Mesendoderm (in vitro differentiated cells): ENCODE results near the gene GINS2.

Source experiments
- DNase-seq: peaks from one replicate; pipeline ENCODE4 v3.0.0; 2013
- H2AK5ac ChIP-seq: 2 replicates; pipeline ENCODE4 v1.6.1; 2013; ENCODE audit warnings: low read length, inconsistent platforms
- H2BK120ac ChIP-seq: 2 replicates; pipeline ENCODE4 v1.6.1; 2013; ENCODE audit warnings: low read depth, mild to moderate bottlenecking, low read length, moderate library complexity, mixed read lengths
- H2BK15ac ChIP-seq: replicated peaks from 2 replicates; pipeline ENCODE4 v1.6.1; 2013; ENCODE audit warnings: low read depth, mild to moderate bottlenecking, moderate library complexity
- H2BK5ac ChIP-seq: 2 replicates; pipeline ENCODE4 v1.6.1; 2013; ENCODE audit warnings: low read length, inconsistent platforms
- H3K18ac ChIP-seq: 2 replicates; pipeline ENCODE4 v1.6.1; 2013; ENCODE audit warnings: mild to moderate bottlenecking, low read length, mixed read lengths
- H3K23ac ChIP-seq: one replicate; pipeline ENCODE4 v1.6.1; 2013; ENCODE audit warnings: low read length
- H3K27ac ChIP-seq: 2 replicates; pipeline ENCODE4 v1.5.1; 2013; ENCODE audit warnings: low read depth, mild to moderate bottlenecking, inconsistent platforms, low read length, moderate library complexity
- H3K27me3 ChIP-seq: 2 replicates; pipeline ENCODE4 v1.6.1; 2013; ENCODE audit warnings: low read length, control low read depth, mild to moderate bottlenecking, inconsistent platforms; ENCODE audit not compliant: insufficient read depth, poor library complexity
- H3K36me3 ChIP-seq: 2 replicates; pipeline ENCODE4 v1.6.1; 2013; ENCODE audit warnings: low read length, inconsistent platforms; ENCODE audit not compliant: control insufficient read depth, insufficient read depth
- H3K4ac ChIP-seq: one replicate; pipeline ENCODE4 v1.6.1; 2013; ENCODE audit warnings: low read depth, mild to moderate bottlenecking, low read length, moderate library complexity
- H3K4me1 ChIP-seq: 2 replicates; pipeline ENCODE4 v1.6.1; 2013; ENCODE audit warnings: low read depth, low read length, inconsistent platforms; ENCODE audit not compliant: control insufficient read depth
- H3K4me2 ChIP-seq: 2 replicates; pipeline ENCODE4 v1.6.1; 2013; ENCODE audit warnings: low read length
- H3K4me3 ChIP-seq: 2 replicates; pipeline ENCODE4 v1.5.1; 2013; ENCODE audit warnings: mild to moderate bottlenecking, low read length
- H3K56ac ChIP-seq: one replicate; pipeline ENCODE4 v1.6.1; 2013; ENCODE audit warnings: low read length
- H3K79me1 ChIP-seq: 2 replicates; pipeline ENCODE4 v1.6.1; 2013; ENCODE audit warnings: low read length, inconsistent platforms
- H3K79me2 ChIP-seq: 2 replicates; pipeline ENCODE4 v1.6.1; 2013; ENCODE audit warnings: mild to moderate bottlenecking, low read length; ENCODE audit not compliant: control insufficient read depth, insufficient read depth
- H3K9ac ChIP-seq: 2 replicates; pipeline ENCODE4 v1.6.1; 2013; ENCODE audit warnings: low read length, inconsistent platforms
- H4K5ac ChIP-seq: one replicate; pipeline ENCODE4 v1.6.1; 2013; ENCODE audit warnings: low read length
- H4K8ac ChIP-seq: one replicate; pipeline ENCODE4 v1.6.1; 2013; ENCODE audit warnings: low read depth, mild to moderate bottlenecking, control low read depth, low read length, moderate library complexity
- whole genome bisulfite sequencing: extraction: QIAGEN DNeasy Blood & Tissue Kit; methylation state at CpG from one replicate; pipeline ENCODE4 v1.1.7; 2013; ENCODE audit warnings: low lambda C conversion rate, missing lambda C conversion rate; ENCODE audit not compliant: insufficient coverage; ENCODE audit errors: extremely low coverage; 5-methylcytosine and 5-hydroxymethylcytosine counted together

GINS2 gene

GRCh38 chr16:85648805-85649204, 39.9 kb downstream of the GINS2 start:
- no peak overlapping the region for H3K4me3 ChIP-seq
- H3K18ac ChIP-seq: no peak overlapping the region
- no peak overlapping the region for H3K4me2 ChIP-seq
- no peak overlapping the region for H2BK120ac ChIP-seq
- H3K4me1 ChIP-seq: no peaks in the 10 kb centered on the region
- H2BK15ac ChIP-seq: no peak overlapping the region
- H4K8ac ChIP-seq: no peak overlapping the region
- WGBS: no CpG with 5 or more reads among the region's 14 CpGs
- peaks cover 3% of the 10 kb centered on the region for H3K79me2 ChIP-seq
- H3K56ac ChIP-seq: no peak overlapping the region
- H3K9ac ChIP-seq: no peak overlapping the region
- no peak overlapping the region for H2AK5ac ChIP-seq
- no peak overlapping the region for H4K5ac ChIP-seq
- no peaks in the 10 kb centered on the region for H3K27me3 ChIP-seq
- no peak overlapping the region for H3K23ac ChIP-seq
- peaks cover 4% of the 10 kb centered on the region for H3K79me1 ChIP-seq
- H2BK5ac ChIP-seq: no peak overlapping the region
- H3K4ac ChIP-seq: no peak overlapping the region
- DNase-seq: no peak
- no peaks in the 10 kb centered on the region for H3K36me3 ChIP-seq
- H3K27ac ChIP-seq: no peak overlapping the region

GRCh38 chr16:85648070-85648714, 40.6 kb downstream of the GINS2 start:
- H3K9ac ChIP-seq: no peak overlapping the region
- H3K56ac ChIP-seq: no peak overlapping the region
- no peak overlapping the region for H3K4ac ChIP-seq
- no peak overlapping the region for H2BK15ac ChIP-seq
- no peak overlapping the region for H4K8ac ChIP-seq
- H3K79me1 ChIP-seq: peaks cover 4% of the 10 kb centered on the region
- H3K4me2 ChIP-seq: no peak overlapping the region
- no CpG with 5 or more reads among the region's 26 CpGs for WGBS
- no peaks in the 10 kb centered on the region for H3K4me1 ChIP-seq
- no peak overlapping the region for H2BK5ac ChIP-seq
- no peak overlapping the region for H2AK5ac ChIP-seq
- no peak overlapping the region for H2BK120ac ChIP-seq
- no peaks in the 10 kb centered on the region for H3K36me3 ChIP-seq
- H3K27me3 ChIP-seq: no peaks in the 10 kb centered on the region
- no peak overlapping the region for H3K18ac ChIP-seq
- no peak overlapping the region for H3K27ac ChIP-seq
- H3K4me3 ChIP-seq: no peak overlapping the region
- no peak overlapping the region for H3K23ac ChIP-seq
- no peak for DNase-seq
- H3K79me2 ChIP-seq: peaks cover 3% of the 10 kb centered on the region
- no peak overlapping the region for H4K5ac ChIP-seq

GRCh38 chr16:85646976-85647375, 41.8 kb downstream of the GINS2 start:
- Histone ChIP-seq H2BK5ac (no peak overlapping the region), H3K4me1 (no peaks in the 10 kb centered on the region), H3K18ac (no peak overlapping the region), H3K27ac (no peak overlapping the region), H3K4me3 (no peak overlapping the region), H3K27me3 (no peaks in the 10 kb centered on the region), H3K9ac (no peak overlapping the region), H2BK15ac (no peak overlapping the region), H3K79me1 (peaks cover 4% of the 10 kb centered on the region), H3K79me2 (peaks cover 5% of the 10 kb centered on the region), H3K56ac (no peak overlapping the region), H4K8ac (no peak overlapping the region), H2BK120ac (no peak overlapping the region), H3K23ac (no peak overlapping the region), H3K4me2 (no peak overlapping the region), H4K5ac (no peak overlapping the region), H3K4ac (no peak overlapping the region), H3K36me3 (no peaks in the 10 kb centered on the region), H2AK5ac (no peak overlapping the region)
- DNase-seq: no peak
- WGBS: no CpG with 5 or more reads among the region's 15 CpGs

GRCh38 chr16:85646358-85646907, 42.3 kb downstream of the GINS2 start:
- no peak overlapping the region for H2BK5ac ChIP-seq
- no peak overlapping the region for H3K4me2 ChIP-seq
- H3K36me3 ChIP-seq: no peaks in the 10 kb centered on the region
- H2BK15ac ChIP-seq: no peak overlapping the region
- no peak overlapping the region for H2BK120ac ChIP-seq
- H3K4me3 ChIP-seq: no peak overlapping the region
- no peak overlapping the region for H3K27ac ChIP-seq
- no peak overlapping the region for H3K56ac ChIP-seq
- no peak overlapping the region for H4K5ac ChIP-seq
- no peak overlapping the region for H3K18ac ChIP-seq
- H4K8ac ChIP-seq: no peak overlapping the region
- no peak overlapping the region for H3K9ac ChIP-seq
- H2AK5ac ChIP-seq: no peak overlapping the region
- H3K4me1 ChIP-seq: no peaks in the 10 kb centered on the region
- no peak for DNase-seq
- WGBS: no CpG with 5 or more reads among the region's 17 CpGs
- H3K23ac ChIP-seq: no peak overlapping the region
- peaks cover 4% of the 10 kb centered on the region for H3K79me1 ChIP-seq
- peaks cover 8% of the 10 kb centered on the region for H3K79me2 ChIP-seq
- no peaks in the 10 kb centered on the region for H3K27me3 ChIP-seq
- H3K4ac ChIP-seq: no peak overlapping the region

- peaks cover 4% of the 10 kb centered on the region for H3K79me1 ChIP-seq
- H2BK5ac ChIP-seq: no peak overlapping the region
- no peak overlapping the region for H3K56ac ChIP-seq
- DNase-seq: no peak
- H2AK5ac ChIP-seq: no peak overlapping the region
- WGBS: no CpG with 5 or more reads among the region's 19 CpGs
- H2BK15ac ChIP-seq: no peak overlapping the region
- no peak overlapping the region for H4K8ac ChIP-seq
- no peak overlapping the region for H4K5ac ChIP-seq
- H3K4ac ChIP-seq: no peak overlapping the region
- no peaks in the 10 kb centered on the region for H3K4me1 ChIP-seq
- H3K79me2 ChIP-seq: peaks cover 8% of the 10 kb centered on the region
- H3K4me2 ChIP-seq: no peak overlapping the region
- H2BK120ac ChIP-seq: no peak overlapping the region
- H3K27me3 ChIP-seq: no peaks in the 10 kb centered on the region
- H3K9ac ChIP-seq: no peak overlapping the region
- no peak overlapping the region for H3K23ac ChIP-seq
- H3K27ac ChIP-seq: no peak overlapping the region
- no peaks in the 10 kb centered on the region for H3K36me3 ChIP-seq
- H3K4me3 ChIP-seq: no peak overlapping the region
- no peak overlapping the region for H3K18ac ChIP-seq
Observed at GRCh38 chr16:85645021-85645589, 43.6 kb downstream of the GINS2 start.
